MG63 (cell line): ENCODE data around the gene ATM. TPM values are rescaled to one million over a fixed set of nuclear protein-coding genes. Genes with fewer than 3 reads are reported as not detected.
"Not testable (repeated sequence)": the region's sequence is repeated elsewhere in the genome, so short reads cannot be mapped to it uniquely, and the experiment has no call there.

Experiments used
- DNase-seq: peaks from one replicate; pipeline ENCODE4 v3.0.0-alpha.2; 2020
- H3K27me3 ChIP-seq: fragments of 250-450 bp; sonication (Bioruptor Pico); 2 replicates; pipeline ENCODE4 v1.5.1; 2020; ENCODE audit warnings: mild to moderate bottlenecking, moderate library complexity
- H3K36me3 ChIP-seq: fragments of 250-450 bp; sonication (Bioruptor Pico); 2 replicates; pipeline ENCODE4 v1.5.1; 2020; ENCODE audit warnings: mild to moderate bottlenecking, moderate library complexity
- H3K4me3 ChIP-seq: fragments of 250-450 bp; sonication (Bioruptor Pico); 2 replicates; pipeline ENCODE4 v1.5.1; 2020; ENCODE audit warnings: mild to moderate bottlenecking, moderate library complexity
- H3K9me3 ChIP-seq: fragments of 250-450 bp; sonication (Bioruptor Pico); 2 replicates; pipeline ENCODE4 v1.5.1; 2020; ENCODE audit warnings: mild to moderate bottlenecking, moderate library complexity
- total RNA-seq: library from RNA; depleted of rRNA; stranded (reverse); fragments of >200 nt; shearing (Covaris generic); gene quantifications from 2 replicates; pipeline ENCODE4 v1.2.3, GENCODE V29; 2014; ENCODE audit warnings: low replicate concordance

ATM gene
- total RNA-seq, 1 experiment from 2014 or later: 10.8 TPM

GRCh38 chr11:108241330-108242037 is 18.6 kb downstream of the ATM start:
- H3K27me3 ChIP-seq: no peaks in the 10 kb centered on the region
- no peak overlapping the region for H3K4me3 ChIP-seq
- H3K36me3 ChIP-seq: peaks cover 20% of the 10 kb centered on the region
- H3K9me3 ChIP-seq: no peaks in the 10 kb centered on the region
- DNase-seq: no peak

GRCh38 chr11:108242422-108242821 is 19.6 kb downstream of the ATM start:
- Histone ChIP-seq H3K4me3 (no peak overlapping the region), H3K36me3 (peaks cover 14% of the 10 kb centered on the region), H3K9me3 (no peaks in the 10 kb centered on the region), H3K27me3 (no peaks in the 10 kb centered on the region)
- DNase-seq: no peak

GRCh38 chr11:108246308-108246707 is 23.4 kb downstream of the ATM start:
- DNase-seq: no peak
- no peaks in the 10 kb centered on the region for H3K9me3 ChIP-seq
- no peaks in the 10 kb centered on the region for H3K27me3 ChIP-seq

DNA sequence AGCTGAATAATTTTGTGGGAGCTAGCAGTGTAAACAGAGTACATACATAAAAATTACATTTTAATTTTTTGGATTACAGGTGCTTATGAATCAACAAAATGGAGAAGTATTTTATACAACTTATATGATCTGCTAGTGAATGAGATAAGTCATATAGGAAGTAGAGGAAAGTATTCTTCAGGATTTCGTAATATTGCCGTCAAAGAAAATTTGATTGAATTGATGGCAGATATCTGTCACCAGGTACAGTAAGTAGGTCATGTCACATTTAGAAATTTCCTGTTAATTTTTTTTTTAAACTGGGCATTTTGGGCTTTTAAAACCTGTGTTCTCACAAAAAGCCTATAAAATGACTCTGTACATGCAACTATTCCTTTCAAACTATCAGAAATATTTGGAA is 24.0 kb downstream of the ATM start:
- Histone ChIP-seq H3K9me3 (no peaks in the 10 kb centered on the region), H3K36me3 (peaks cover 29% of the 10 kb centered on the region), H3K27me3 (no peaks in the 10 kb centered on the region), H3K4me3 (no peak overlapping the region)
- DNase-seq: no peak

More at GRCh38 chr11:108246308-108246707, 23.4 kb downstream of the ATM start:
- Histone ChIP-seq H3K36me3 (peaks cover 27% of the 10 kb centered on the region), H3K4me3 (no peak overlapping the region)

DNA sequence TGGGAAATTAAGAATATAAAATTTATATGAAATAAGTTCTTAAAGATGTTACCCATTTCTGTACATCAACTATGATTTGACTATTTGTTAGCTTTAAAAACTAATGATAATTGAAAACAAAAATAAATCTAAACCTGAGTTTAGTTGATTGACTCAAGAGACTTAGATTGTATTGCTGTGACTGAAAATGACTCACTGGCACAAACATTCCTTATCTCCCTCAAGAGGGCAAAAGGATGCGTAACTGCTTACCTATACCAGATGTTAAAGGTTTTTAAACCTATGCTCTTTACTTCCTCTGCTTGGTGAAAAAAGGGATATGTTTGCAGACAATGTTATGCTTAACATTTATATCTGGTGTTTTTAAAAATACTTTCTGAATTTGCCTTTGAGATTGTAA is 30.3 kb downstream of the ATM start:
- peaks cover 62% of the 10 kb centered on the region for H3K36me3 ChIP-seq
- DNase-seq: no peak

GRCh38 chr11:108269583-108269982 is 46.7 kb downstream of the ATM start:
- Histone ChIP-seq H3K36me3 (peaks cover 40% of the 10 kb centered on the region), H3K4me3 (no peak overlapping the region), H3K27me3 (no peaks in the 10 kb centered on the region), H3K9me3 (peaks cover 4% of the 10 kb centered on the region)
- no peak for DNase-seq

More for the DNA sequence above, 30.3 kb downstream of the ATM start:
- H3K27me3 ChIP-seq: no peaks in the 10 kb centered on the region
- H3K4me3 ChIP-seq: no peak overlapping the region
- no peaks in the 10 kb centered on the region for H3K9me3 ChIP-seq

- not testable (repeated sequence) for H3K9me3 ChIP-seq, DNase-seq, H3K4me3 ChIP-seq, H3K27me3 ChIP-seq
- H3K36me3 ChIP-seq: peaks cover 40% of the 10 kb centered on the region
These were observed 54.2 kb downstream of the ATM start for GRCh38 chr11:108276985-108277616.

DNA sequence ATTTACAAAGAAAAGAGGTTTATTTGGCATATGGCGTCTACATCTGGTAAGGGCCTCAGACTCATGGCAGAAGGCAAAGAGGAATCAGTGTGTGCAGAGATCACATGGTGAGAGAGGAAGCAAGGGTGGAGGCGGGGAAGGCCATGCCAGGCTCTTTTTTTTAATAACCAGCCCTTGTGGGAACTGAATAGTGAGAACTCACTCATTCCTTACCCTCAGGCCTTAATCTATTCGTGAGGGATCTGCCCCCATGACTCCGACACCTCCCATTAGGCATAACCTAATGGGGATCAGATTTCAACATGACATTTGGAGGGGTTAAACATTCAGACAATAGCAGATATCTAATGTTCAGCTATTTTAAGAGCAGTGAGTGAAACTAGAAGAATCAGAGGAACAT is 55.7 kb downstream of the ATM start:
- peaks cover 33% of the 10 kb centered on the region for H3K36me3 ChIP-seq
- H3K27me3 ChIP-seq: no peaks in the 10 kb centered on the region
- H3K4me3 ChIP-seq: no peak overlapping the region
- peaks cover 4% of the 10 kb centered on the region for H3K9me3 ChIP-seq
- DNase-seq: no peak

- peaks cover 29% of the 10 kb centered on the region for H3K36me3 ChIP-seq
- peaks cover 3% of the 10 kb centered on the region for H3K9me3 ChIP-seq
- DNase-seq: no peak
- H3K27me3 ChIP-seq: no peaks in the 10 kb centered on the region
- no peak overlapping the region for H3K4me3 ChIP-seq
These were observed 56.1 kb downstream of the ATM start for GRCh38 chr11:108278954-108279353.

GRCh38 chr11:108286370-108286769 is 63.5 kb downstream of the ATM start:
- H3K9me3 ChIP-seq: no peaks in the 10 kb centered on the region
- H3K36me3 ChIP-seq: peaks cover 26% of the 10 kb centered on the region
- no peak for DNase-seq
- no peak overlapping the region for H3K4me3 ChIP-seq
- H3K27me3 ChIP-seq: no peaks in the 10 kb centered on the region

DNA sequence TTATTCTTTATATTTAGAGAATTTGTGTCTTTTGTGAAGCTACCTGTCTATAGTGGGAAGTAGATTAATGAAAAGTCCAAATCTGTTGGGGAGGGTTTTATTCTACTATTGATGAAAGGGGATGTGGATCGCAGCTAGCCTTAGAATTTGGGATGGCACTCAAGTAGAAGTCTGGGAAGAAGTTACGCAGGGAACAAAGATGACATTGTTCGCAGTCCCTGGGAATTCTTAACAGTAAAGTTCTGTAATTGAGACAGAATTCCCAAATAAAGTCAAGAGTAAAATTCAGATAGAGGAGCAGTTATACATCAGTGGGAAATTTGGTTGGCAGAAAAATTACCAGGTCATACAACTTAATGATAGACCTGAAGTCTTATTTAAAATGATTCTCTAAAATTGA is 64.1 kb downstream of the ATM start:
- DNase-seq: no peak
- Histone ChIP-seq H3K4me3 (no peak overlapping the region), H3K9me3 (no peaks in the 10 kb centered on the region), H3K36me3 (peaks cover 30% of the 10 kb centered on the region), H3K27me3 (no peaks in the 10 kb centered on the region)

- not testable (repeated sequence) for DNase-seq, H3K9me3 ChIP-seq
These were observed 66.2 kb downstream of the ATM start for GRCh38 chr11:108289066-108289465.

DNA sequence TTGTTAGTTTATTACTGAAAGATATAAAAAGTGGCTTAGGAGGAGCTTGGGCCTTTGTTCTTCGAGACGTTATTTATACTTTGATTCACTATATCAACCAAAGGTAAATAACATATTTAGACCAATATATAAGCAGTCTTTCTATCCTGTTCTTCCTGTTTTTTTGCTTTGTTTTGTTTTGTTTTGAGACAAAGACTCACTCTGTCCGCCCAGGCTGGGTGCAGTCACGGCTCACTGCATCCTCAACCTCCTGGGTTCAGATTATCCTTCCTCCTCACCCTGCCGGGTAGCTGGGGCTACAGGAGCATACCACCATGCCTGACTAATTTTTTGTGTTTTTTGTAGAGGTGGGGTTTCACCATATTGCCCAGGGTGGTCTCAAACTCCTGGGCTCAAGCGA is 66.8 kb downstream of the ATM start:
- no peak for DNase-seq
- Histone ChIP-seq H3K27me3 (no peaks in the 10 kb centered on the region), H3K4me3 (no peak overlapping the region), H3K36me3 (peaks cover 29% of the 10 kb centered on the region), H3K9me3 (no peaks in the 10 kb centered on the region)

More at GRCh38 chr11:108289066-108289465, 66.2 kb downstream of the ATM start:
- peaks cover 28% of the 10 kb centered on the region for H3K36me3 ChIP-seq
- not testable (repeated sequence) for H3K27me3 ChIP-seq, H3K4me3 ChIP-seq

GRCh38 chr11:108293229-108293628 is 70.4 kb downstream of the ATM start:
- Histone ChIP-seq H3K4me3 (no peak overlapping the region), H3K9me3 (no peaks in the 10 kb centered on the region), H3K36me3 (peaks cover 28% of the 10 kb centered on the region), H3K27me3 (no peaks in the 10 kb centered on the region)
- no peak for DNase-seq

DNA sequence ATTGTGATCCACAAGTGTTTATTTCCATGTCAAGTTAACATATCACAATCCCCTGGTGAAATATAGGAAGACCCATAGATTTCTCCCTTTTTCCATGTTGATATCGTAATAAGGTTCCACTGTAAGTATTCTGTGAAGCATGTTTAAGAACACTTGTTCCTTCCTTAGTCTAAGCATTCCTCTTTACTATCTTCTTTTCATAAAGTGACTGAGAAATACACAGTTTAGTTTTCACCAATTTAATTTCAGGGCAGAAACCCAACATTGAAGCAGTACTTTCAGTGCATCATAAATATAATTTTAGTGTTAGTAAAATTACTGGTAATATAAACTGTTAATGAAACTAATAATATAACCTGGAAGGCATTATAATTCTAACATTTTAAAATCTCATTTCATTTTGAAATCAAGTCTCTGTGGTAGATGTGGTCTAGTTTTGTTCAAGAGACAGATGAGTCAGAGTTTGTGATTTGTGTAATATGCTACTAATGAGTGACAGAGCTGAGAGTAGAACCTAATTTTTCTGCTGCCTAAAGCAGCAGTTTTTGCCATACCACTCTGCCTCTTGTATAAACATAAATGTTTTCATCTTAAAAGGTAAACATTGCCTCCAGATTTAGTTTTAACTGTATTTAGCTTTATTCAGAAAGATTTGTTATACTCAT is 79.4 kb downstream of the ATM start:
- Histone ChIP-seq H3K9me3 (no peaks in the 10 kb centered on the region), H3K36me3 (peaks cover 23% of the 10 kb centered on the region), H3K27me3 (no peaks in the 10 kb centered on the region), H3K4me3 (no peak overlapping the region)
- no peak for DNase-seq

GRCh38 chr11:108307751-108308150 is 84.9 kb downstream of the ATM start:
- no peaks in the 10 kb centered on the region for H3K27me3 ChIP-seq
- H3K9me3 ChIP-seq: no peaks in the 10 kb centered on the region
- H3K36me3 ChIP-seq: peaks cover 10% of the 10 kb centered on the region
- no peak overlapping the region for H3K4me3 ChIP-seq
- DNase-seq: no peak

- Histone ChIP-seq H3K36me3 (peaks cover 22% of the 10 kb centered on the region), H3K27me3 (no peaks in the 10 kb centered on the region), H3K4me3 (no peak overlapping the region), H3K9me3 (no peaks in the 10 kb centered on the region)
- no peak for DNase-seq
These were observed 90.6 kb downstream of the ATM start for GRCh38 chr11:108313444-108313843.

- DNase-seq: no peak
- Histone ChIP-seq H3K9me3 (no peaks in the 10 kb centered on the region), H3K36me3 (peaks cover 29% of the 10 kb centered on the region), H3K27me3 (no peaks in the 10 kb centered on the region), H3K4me3 (no peak overlapping the region)
These were observed 93.2 kb downstream of the ATM start for GRCh38 chr11:108316061-108316460.
